Measurements from ENCODE around the gene CHTF18. TPM values are rescaled to one million over a fixed set of nuclear protein-coding genes. Genes with fewer than 3 reads are reported as not detected.

Gene CHTF18
- total and polyA plus RNA-seq, 2 experiments from 2014 or later, result 9.7 to 18.1 TPM

GRCh38 chr16:745739-746138 lies 42.7 kb upstream of the CHTF18 start:
- peak; percentile 77 for DNase-seq (ENCODE audit: low spot score)
- whole genome bisulfite sequencing (ENCODE audit: low lambda C conversion rate, missing lambda C conversion rate), result 7% methylated on average over 11 of the region's 14 CpGs
- Histone ChIP-seq H3K4me1 (ENCODE audit: insufficient read depth) (peaks cover 4% of the 10 kb centered on the region), H3K9me2 (replicated peaks; ENCODE audit: insufficient read depth) (no peaks in the 10 kb centered on the region), H4K20me1 (ENCODE audit: insufficient read depth, poor library complexity, severe bottlenecking) (no peaks in the 10 kb centered on the region), H3K27me3 (no peaks in the 10 kb centered on the region), H3K4me3 (no peak overlapping the region), H3K36me3 (replicated peaks; ENCODE audit: insufficient read depth, low read depth) (no peaks in the 10 kb centered on the region), H3K9me3 (ENCODE audit: low read depth) (no peaks in the 10 kb centered on the region), H3K27ac (no peak overlapping the region), H3K4me2 (no peak overlapping the region), H3K79me2 (no peaks in the 10 kb centered on the region), H2AFZ (no peak overlapping the region)
- peak; percentile 58 for TF ChIP-seq CTCF (IDR thresholded peaks at IDR 0.05; ENCODE audit: poor library complexity)
- no peak for TF ChIP-seq EZH2phosphoT487 (IDR thresholded peaks at IDR 0.05; ENCODE audit: low read depth, severe bottlenecking, unreplicated experiment)
- TF ChIP-seq EZH2 (IDR thresholded peaks at IDR 0.05; ENCODE audit: borderline replicate concordance), result no peak

- H3K9me2 ChIP-seq (replicated peaks; ENCODE audit: insufficient read depth), result no peaks in the 10 kb centered on the region
- H3K79me2 ChIP-seq, result no peaks in the 10 kb centered on the region
- no peak for TF ChIP-seq EZH2phosphoT487 (IDR thresholded peaks at IDR 0.05; ENCODE audit: low read depth, severe bottlenecking, unreplicated experiment)
- no peak for TF ChIP-seq EZH2 (IDR thresholded peaks at IDR 0.05; ENCODE audit: borderline replicate concordance)
- no peak for TF ChIP-seq CTCF (IDR thresholded peaks at IDR 0.05; ENCODE audit: poor library complexity)
- peaks cover 5% of the 10 kb centered on the region for H3K4me1 ChIP-seq (ENCODE audit: insufficient read depth)
- H3K27ac ChIP-seq, result no peak overlapping the region
- H3K4me3 ChIP-seq, result no peak overlapping the region
- H4K20me1 ChIP-seq (ENCODE audit: insufficient read depth, poor library complexity, severe bottlenecking), result no peaks in the 10 kb centered on the region
- H3K4me2 ChIP-seq, result no peak overlapping the region
- WGBS (ENCODE audit: low lambda C conversion rate, missing lambda C conversion rate), result 89% methylated on average over 6 of the region's 13 CpGs
- no peaks in the 10 kb centered on the region for H3K9me3 ChIP-seq (ENCODE audit: low read depth)
- peaks cover 3% of the 10 kb centered on the region for H3K27me3 ChIP-seq
- no peak for DNase-seq (ENCODE audit: low spot score)
- H3K36me3 ChIP-seq (replicated peaks; ENCODE audit: insufficient read depth, low read depth), result no peaks in the 10 kb centered on the region
- no peak overlapping the region for H2AFZ ChIP-seq
These were observed 41.8 kb upstream of the CHTF18 start for GRCh38 chr16:746637-747036.

GRCh38 chr16:747978-748746 lies 40.3 kb upstream of the CHTF18 start:
- Histone ChIP-seq H3K36me3 (replicated peaks; ENCODE audit: insufficient read depth, low read depth) (no peaks in the 10 kb centered on the region), H3K27ac (peak overlapping the region; percentile 42), H3K9me3 (ENCODE audit: low read depth) (no peaks in the 10 kb centered on the region), H3K79me2 (no peaks in the 10 kb centered on the region), H3K9me2 (replicated peaks; ENCODE audit: insufficient read depth) (no peaks in the 10 kb centered on the region), H3K4me1 (ENCODE audit: insufficient read depth) (peaks cover 7% of the 10 kb centered on the region), H3K4me3 (no peak overlapping the region), H3K27me3 (peaks cover 3% of the 10 kb centered on the region), H2AFZ (no peak overlapping the region), H4K20me1 (ENCODE audit: insufficient read depth, poor library complexity, severe bottlenecking) (no peaks in the 10 kb centered on the region), H3K4me2 (no peak overlapping the region)
- TF ChIP-seq CTCF (IDR thresholded peaks at IDR 0.05; ENCODE audit: poor library complexity), result no peak
- no peak for TF ChIP-seq EZH2 (IDR thresholded peaks at IDR 0.05; ENCODE audit: borderline replicate concordance)
- TF ChIP-seq EZH2phosphoT487 (IDR thresholded peaks at IDR 0.05; ENCODE audit: low read depth, severe bottlenecking, unreplicated experiment), result no peak
- 91% methylated on average over 35 of the region's 39 CpGs for WGBS (ENCODE audit: low lambda C conversion rate, missing lambda C conversion rate)
- DNase-seq (ENCODE audit: low spot score), result no peak
